NCI-H2227 treated with DMSO at 0.1 percent for 48 hours (cell line): Measurements from ENCODE around the gene SRM.
"Not testable (repeated sequence)": the region's sequence is repeated elsewhere in the genome, so short reads cannot be mapped to it uniquely, and the experiment has no call there.

Experiments
- DNase-seq: peaks from one replicate; lab custom pipeline; 2025; lab: John Stamatoyannopoulos, UW

Gene SRM

GRCh38 chr1:11059968-11060830 lies at the start of gene SRM:
SRM (minus strand) TSS chr1:11060018; CDS start chr1:11059943, 75 bp downstream.
- DNase-seq: peak; percentile 85

GRCh38 chr1:11109047-11109760 lies 49.4 kb upstream of the SRM start:
- DNase-seq: no peak

- no peak for DNase-seq
Measured at GRCh38 chr1:11107599-11107998, 47.8 kb upstream of the SRM start.

GRCh38 chr1:11105586-11105985 lies 45.8 kb upstream of the SRM start:
- no peak for DNase-seq

GRCh38 chr1:11101347-11101746 lies 41.5 kb upstream of the SRM start:
- DNase-seq: no peak

- not testable (repeated sequence) for DNase-seq
Measured at GRCh38 chr1:11100806-11101205, 41.0 kb upstream of the SRM start.

- DNase-seq: no peak
Measured at GRCh38 chr1:11100149-11100493, 40.3 kb upstream of the SRM start.

GRCh38 chr1:11099310-11100148 lies 39.7 kb upstream of the SRM start, which contains the start of gene EXOSC10:
EXOSC10 (minus strand) TSS chr1:11099869; CDS start chr1:11099831, 38 bp downstream.
- DNase-seq: peak; percentile 86

- DNase-seq: no peak
Measured at GRCh38 chr1:11098931-11099309, 39.1 kb upstream of the SRM start.

GRCh38 chr1:11083784-11084183 lies 24.0 kb upstream of the SRM start:
- DNase-seq: not testable (repeated sequence)

GRCh38 chr1:11080931-11081330 lies 21.1 kb upstream of the SRM start:
- no peak for DNase-seq

- DNase-seq: no peak
Measured at GRCh38 chr1:11078631-11079030, 18.8 kb upstream of the SRM start.

GRCh38 chr1:11073398-11073797 lies 13.6 kb upstream of the SRM start:
- not testable (repeated sequence) for DNase-seq

- DNase-seq: no peak
Measured at GRCh38 chr1:11072216-11072917, 12.5 kb upstream of the SRM start.

- no peak for DNase-seq
Measured at GRCh38 chr1:11071463-11072215, 11.8 kb upstream of the SRM start.

- no peak for DNase-seq
Measured at GRCh38 chr1:11070876-11071275, 11.1 kb upstream of the SRM start.

GRCh38 chr1:11068600-11069473 lies 9.0 kb upstream of the SRM start:
- DNase-seq: no peak

- no peak for DNase-seq
Measured at GRCh38 chr1:11067716-11068599, 8.1 kb upstream of the SRM start.

GRCh38 chr1:11065796-11066195 lies 6.0 kb upstream of the SRM start:
- no peak for DNase-seq
